Suppressor macrophage treated with lipopolysaccharide for 1 hour (primary cell): ENCODE data around the gene ADCK2.
"Not testable (repeated sequence)": the region's sequence is repeated elsewhere in the genome, so short reads cannot be mapped to it uniquely, and the experiment has no call there.

Source experiments
- DNase-seq, 3 donors: peaks; one replicate each; pipeline ENCODE4 v3.0.0-alpha.2; 2020 to 2022

ADCK2 gene

GRCh38 chr7:140646931-140647647 lies 25.7 kb upstream of the ADCK2 start:
- DNase-seq, result peak; percentile 54 to 67 (median 64)

GRCh38 chr7:140649556-140650205 lies 23.1 kb upstream of the ADCK2 start:
- DNase-seq, result peak; percentile 70 to 82 (median 76)

- no peak for DNase-seq
These were observed 22.4 kb upstream of the ADCK2 start for GRCh38 chr7:140650367-140650766.

GRCh38 chr7:140653319-140654108 lies 19.2 kb upstream of the ADCK2 start:
- peak; percentile 80 to 82 (median 81) for DNase-seq

GRCh38 chr7:140654109-140654387 lies 18.7 kb upstream of the ADCK2 start:
- DNase-seq, result no peak

- DNase-seq, result no peak
These were observed 18.1 kb upstream of the ADCK2 start for GRCh38 chr7:140654661-140655060.

- peak; percentile 33 to 62 (median 43) for DNase-seq
These were observed 17.0 kb upstream of the ADCK2 start for GRCh38 chr7:140655511-140656408.

- peak; percentile 89 to 93 (median 91) for DNase-seq
These were observed 15.9 kb upstream of the ADCK2 start for GRCh38 chr7:140656548-140657515.

GRCh38 chr7:140657891-140658290 lies 14.9 kb upstream of the ADCK2 start:
- DNase-seq, result no peak

- DNase-seq, result no peak
These were observed 12.9 kb upstream of the ADCK2 start for GRCh38 chr7:140659856-140660255.

- DNase-seq, result no peak
These were observed 11.6 kb upstream of the ADCK2 start for GRCh38 chr7:140661124-140661523.

GRCh38 chr7:140662938-140663337 lies 9.8 kb upstream of the ADCK2 start:
- not testable (repeated sequence) for DNase-seq

- DNase-seq, result no peak
These were observed 5.3 kb upstream of the ADCK2 start for GRCh38 chr7:140667476-140667875.

- DNase-seq, result no peak
These were observed 4.1 kb upstream of the ADCK2 start for GRCh38 chr7:140668641-140669040.

- no peak for DNase-seq
These were observed 3.4 kb upstream of the ADCK2 start for GRCh38 chr7:140669352-140669751.

- DNase-seq, result not testable (repeated sequence)
These were observed 2.9 kb upstream of the ADCK2 start for GRCh38 chr7:140669862-140670261.

GRCh38 chr7:140670343-140670935 lies 2.3 kb upstream of the ADCK2 start:
- DNase-seq, result no peak

- DNase-seq, result peak; percentile 55 to 70 (median 62)
These were observed 779 bp upstream of the ADCK2 start for GRCh38 chr7:140671966-140672365.

GRCh38 chr7:140673063-140673773 lies 473 bp downstream of the ADCK2 start:
- peak in 1 of 3 donors; percentile 46 for DNase-seq

GRCh38 chr7:140673774-140674155 lies 1.0 kb downstream of the ADCK2 start:
- DNase-seq, result no peak
